GM19452 (cell line): Measurements from ENCODE around the gene SRBD1.

Experiments used
- ATAC-seq: cut with Tn5 transposase; IDR thresholded peaks from one replicate; pipeline ENCODE4 v1.9.1; 2021; ENCODE audit not compliant: unreplicated experiment

The SRBD1 gene, protein sequence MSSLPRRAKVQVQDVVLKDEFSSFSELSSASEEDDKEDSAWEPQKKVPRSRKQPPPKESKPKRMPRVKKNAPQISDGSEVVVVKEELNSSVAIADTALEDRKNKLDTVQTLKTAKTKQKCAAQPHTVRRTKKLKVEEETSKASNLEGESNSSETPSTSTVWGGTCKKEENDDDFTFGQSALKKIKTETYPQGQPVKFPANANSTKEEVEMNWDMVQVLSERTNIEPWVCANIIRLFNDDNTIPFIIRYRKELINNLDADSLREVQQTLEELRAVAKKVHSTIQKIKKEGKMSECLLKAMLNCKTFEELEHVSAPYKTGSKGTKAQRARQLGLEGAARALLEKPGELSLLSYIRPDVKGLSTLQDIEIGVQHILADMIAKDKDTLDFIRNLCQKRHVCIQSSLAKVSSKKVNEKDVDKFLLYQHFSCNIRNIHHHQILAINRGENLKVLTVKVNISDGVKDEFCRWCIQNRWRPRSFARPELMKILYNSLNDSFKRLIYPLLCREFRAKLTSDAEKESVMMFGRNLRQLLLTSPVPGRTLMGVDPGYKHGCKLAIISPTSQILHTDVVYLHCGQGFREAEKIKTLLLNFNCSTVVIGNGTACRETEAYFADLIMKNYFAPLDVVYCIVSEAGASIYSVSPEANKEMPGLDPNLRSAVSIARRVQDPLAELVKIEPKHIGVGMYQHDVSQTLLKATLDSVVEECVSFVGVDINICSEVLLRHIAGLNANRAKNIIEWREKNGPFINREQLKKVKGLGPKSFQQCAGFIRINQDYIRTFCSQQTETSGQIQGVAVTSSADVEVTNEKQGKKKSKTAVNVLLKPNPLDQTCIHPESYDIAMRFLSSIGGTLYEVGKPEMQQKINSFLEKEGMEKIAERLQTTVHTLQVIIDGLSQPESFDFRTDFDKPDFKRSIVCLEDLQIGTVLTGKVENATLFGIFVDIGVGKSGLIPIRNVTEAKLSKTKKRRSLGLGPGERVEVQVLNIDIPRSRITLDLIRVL

GRCh38 chr2:45611020-45611859, at the start of gene SRBD1:
Gene SRBD1, minus strand, starts transcription at chr2:45611267. Its CDS starts 5,826 bp downstream, at chr2:45605441.
- ATAC-seq, result peak; percentile 86

- no peak for ATAC-seq
These were observed 43.2 kb upstream of the SRBD1 start for GRCh38 chr2:45654250-45654649.

DNA sequence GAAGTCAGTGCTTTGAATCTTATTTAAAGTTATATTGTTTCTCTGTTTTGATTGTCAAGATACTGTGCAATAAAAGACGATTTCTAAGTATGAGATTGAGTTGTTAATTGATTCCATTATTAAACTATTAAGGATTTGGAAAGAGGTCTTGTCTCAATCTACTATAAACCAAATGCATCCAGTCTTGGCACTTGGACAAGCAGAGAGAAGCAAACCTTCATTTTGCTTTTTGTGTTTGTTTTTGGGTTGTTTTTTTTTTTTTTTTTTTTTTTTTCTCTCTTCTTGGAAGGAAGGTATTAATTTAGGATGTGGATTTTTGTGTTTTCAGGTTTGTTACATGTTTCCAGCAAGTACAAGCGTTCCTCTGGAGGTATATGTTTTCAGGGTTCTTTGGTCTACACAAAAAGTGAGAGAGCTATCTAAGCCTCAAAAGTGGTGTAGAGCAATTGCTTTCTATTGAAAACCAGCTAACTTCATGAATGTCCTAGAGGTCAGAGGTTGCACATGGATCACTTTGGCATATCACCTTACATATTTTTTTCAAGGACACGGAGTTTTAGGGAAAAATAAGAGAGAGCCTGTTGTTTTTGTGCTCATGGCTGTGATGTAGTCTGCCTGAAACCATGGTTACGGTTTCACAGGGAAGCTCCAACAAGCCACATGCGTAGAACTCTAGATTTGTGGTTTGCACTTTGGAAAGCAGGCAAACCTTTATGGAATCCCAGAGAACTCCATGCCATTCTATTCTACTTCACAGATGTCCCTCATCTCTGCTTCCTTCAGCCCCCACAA, 42.3 kb upstream of the SRBD1 start:
- ATAC-seq, result no peak

- ATAC-seq, result no peak
These were observed 41.3 kb upstream of the SRBD1 start for GRCh38 chr2:45652090-45653031.

GRCh38 chr2:45651415-45652089, 40.5 kb upstream of the SRBD1 start, which contains the start of gene PRKCE:
Gene PRKCE, plus strand, starts transcription at chr2:45651675.
- peak; percentile 17 for ATAC-seq

GRCh38 chr2:45650851-45651414, 39.9 kb upstream of the SRBD1 start:
- ATAC-seq, result peak; percentile 70

DNA sequence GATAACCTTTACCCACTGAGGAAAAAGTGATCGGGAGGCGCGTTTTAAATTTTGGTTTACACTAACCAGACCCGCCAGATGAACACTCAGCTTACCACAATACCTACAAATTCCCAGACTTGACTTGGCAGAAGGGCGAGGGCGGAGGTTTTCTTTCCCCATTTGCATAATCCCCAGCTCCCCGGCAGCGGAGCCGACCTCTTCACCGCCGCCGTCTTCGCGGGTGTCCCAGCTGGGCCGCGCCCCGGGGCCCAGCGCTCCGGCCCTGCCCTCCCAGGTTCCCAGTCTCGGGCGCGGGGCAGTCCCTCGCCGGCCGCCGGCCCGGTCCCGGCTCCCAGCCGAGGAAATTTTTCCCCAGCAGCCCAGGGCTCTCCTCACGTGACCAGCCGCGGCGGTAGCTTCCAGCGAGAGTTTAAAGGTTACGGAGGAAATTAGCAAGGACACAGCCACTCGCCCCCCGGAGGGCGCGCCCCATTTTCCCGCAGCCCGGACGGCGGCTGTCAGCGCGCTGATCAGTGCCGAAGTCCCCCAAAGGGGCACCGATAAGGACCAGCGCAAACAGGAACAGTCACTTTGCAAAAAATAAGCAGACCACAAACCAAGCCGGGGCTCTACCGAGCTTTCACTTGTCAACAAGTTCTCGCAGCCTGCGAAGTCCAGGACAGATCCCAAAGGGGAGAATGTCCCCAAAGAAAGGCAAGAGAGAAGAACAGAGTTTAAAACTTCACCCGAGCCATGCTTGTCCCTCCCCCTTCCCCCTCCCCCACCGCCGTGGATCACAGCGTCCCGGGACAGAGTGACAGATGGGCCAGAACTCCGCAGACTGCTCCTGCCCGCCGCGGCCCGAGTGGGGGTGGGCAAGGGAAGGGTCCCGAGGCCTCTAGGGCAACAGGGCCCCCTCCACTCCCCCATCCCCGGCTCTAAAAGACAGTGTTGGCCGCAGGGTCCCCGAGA, 39.1 kb upstream of the SRBD1 start:
- ATAC-seq, result peak; percentile 18

DNA sequence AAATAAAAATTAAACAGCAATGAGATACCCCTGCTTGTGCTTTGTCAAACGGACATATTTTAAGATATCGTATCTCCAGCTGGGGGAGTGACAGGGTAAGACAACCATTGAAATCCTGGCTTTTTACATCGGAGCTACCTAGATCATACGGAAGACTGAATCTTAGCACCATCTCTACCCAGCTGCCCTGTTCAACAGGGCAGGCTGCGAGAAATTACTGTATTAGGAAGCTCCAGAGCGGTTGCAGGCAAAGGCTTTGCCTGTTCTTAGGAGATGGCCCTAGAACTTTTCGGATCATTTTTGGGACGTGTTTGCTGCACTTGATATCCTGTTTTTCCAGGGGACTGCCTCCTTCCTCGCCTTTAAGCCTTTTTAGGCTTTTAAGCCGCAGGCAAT, 38.4 kb upstream of the SRBD1 start:
- ATAC-seq, result no peak

GRCh38 chr2:45648636-45649035, 37.6 kb upstream of the SRBD1 start:
- no peak for ATAC-seq

- ATAC-seq, result no peak
These were observed 37.0 kb upstream of the SRBD1 start for GRCh38 chr2:45647986-45648520.

GRCh38 chr2:45647356-45647755, 36.3 kb upstream of the SRBD1 start:
- no peak for ATAC-seq

DNA sequence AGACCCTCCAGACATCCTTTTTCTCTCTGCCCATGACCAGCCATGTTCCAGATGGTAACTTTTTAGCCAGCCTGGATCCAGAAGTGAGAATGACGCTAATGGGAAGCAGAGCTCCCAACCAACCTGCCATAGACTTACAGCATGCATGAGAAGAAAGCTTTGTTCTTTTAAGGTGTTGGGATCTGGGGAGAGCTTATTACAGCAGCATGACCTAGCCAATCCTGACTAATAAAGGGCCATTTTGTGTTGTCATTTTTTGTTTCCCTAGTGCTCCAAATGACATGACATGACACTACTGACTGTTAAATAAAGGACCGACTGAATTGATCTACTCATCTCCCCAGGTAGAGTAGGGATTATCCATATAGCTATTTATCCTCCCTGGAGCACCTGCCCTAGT, 35.2 kb upstream of the SRBD1 start:
- ATAC-seq, result no peak

GRCh38 chr2:45643543-45644542, 32.8 kb upstream of the SRBD1 start:
- peak; percentile 87 for ATAC-seq

GRCh38 chr2:45643095-45643494, 32.0 kb upstream of the SRBD1 start:
- ATAC-seq, result no peak

DNA sequence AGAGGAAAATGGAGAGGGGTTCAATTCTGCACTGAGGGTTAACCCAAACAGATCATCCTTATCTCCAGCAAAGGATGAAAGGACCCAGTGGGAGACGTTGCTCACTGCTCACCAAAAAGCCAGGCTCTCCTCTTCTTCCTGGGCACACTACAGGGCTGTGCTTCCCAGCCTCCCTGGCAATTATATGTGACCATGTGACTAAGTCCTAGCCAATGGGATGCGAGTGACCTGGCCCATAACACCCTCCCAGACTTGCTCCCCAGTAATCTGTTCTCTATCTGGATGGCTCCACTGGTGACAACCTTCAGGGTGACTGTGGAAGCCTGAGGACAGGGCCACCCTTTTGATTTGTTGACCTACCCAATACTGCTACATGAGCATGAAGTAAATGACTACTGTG, 29.5 kb upstream of the SRBD1 start:
- no peak for ATAC-seq
